H9 (cell line): ENCODE measurements around the gene MATK. TPM values are rescaled to one million over a fixed set of nuclear protein-coding genes. Genes with fewer than 3 reads are reported as not detected.

ENCODE experiments used
- DNase-seq: peaks from one replicate; pipeline ENCODE4 v3.0.0-alpha.2; 2017
- H2AFZ ChIP-seq: one replicate; pipeline ENCODE4 v1.6.1; 2013; ENCODE audit warnings: mild to moderate bottlenecking, low read length, control low read depth, moderate library complexity
- H2AK5ac ChIP-seq: 2 replicates; pipeline ENCODE4 v1.6.1; 2013; ENCODE audit warnings: low read length, control low read depth, mixed read lengths; ENCODE audit not compliant: insufficient read length
- H2BK120ac ChIP-seq: one replicate; pipeline ENCODE4 v1.6.1; 2013; ENCODE audit warnings: low read depth, mild to moderate bottlenecking, low read length, control low read depth, inconsistent platforms; ENCODE audit not compliant: poor library complexity, severe bottlenecking
- H2BK12ac ChIP-seq: 2 replicates; pipeline ENCODE4 v1.6.1; 2013; ENCODE audit warnings: low read length, control low read depth, mixed read lengths, low read depth; ENCODE audit not compliant: insufficient read length
- H2BK15ac ChIP-seq: 2 replicates; pipeline ENCODE4 v1.6.1; 2013; ENCODE audit warnings: low read depth, low read length, control low read depth
- H2BK20ac ChIP-seq: one replicate; pipeline ENCODE4 v1.6.1; 2013; ENCODE audit warnings: low read depth, mild to moderate bottlenecking, low read length, control low read depth, inconsistent platforms; ENCODE audit not compliant: poor library complexity, severe bottlenecking
- H2BK5ac ChIP-seq: 2 replicates; pipeline ENCODE4 v1.6.1; 2013; ENCODE audit warnings: low read length, control low read depth, mixed read lengths; ENCODE audit not compliant: insufficient read length
- H3K14ac ChIP-seq: 2 replicates; pipeline ENCODE4 v1.6.1; 2013; ENCODE audit warnings: low read length, control low read depth; ENCODE audit not compliant: insufficient read depth
- H3K18ac ChIP-seq: 2 replicates; pipeline ENCODE4 v1.6.1; 2013; ENCODE audit warnings: low read depth, mild to moderate bottlenecking, mixed read lengths, low read length, control low read depth; ENCODE audit not compliant: insufficient read length
- H3K23ac ChIP-seq: 2 replicates; pipeline ENCODE4 v1.6.1; 2013; ENCODE audit warnings: low read length, control low read depth, mixed read lengths, low read depth; ENCODE audit not compliant: insufficient read length
- H3K23me2 ChIP-seq: 2 replicates; pipeline ENCODE4 v1.6.1; 2013; ENCODE audit warnings: low read depth, mild to moderate bottlenecking, mixed read lengths, low read length, control low read depth; ENCODE audit not compliant: insufficient read length, poor library complexity, severe bottlenecking
- H3K27ac ChIP-seq: 2 replicates; pipeline ENCODE4 v1.5.1; 2013; ENCODE audit warnings: low read length, control low read depth, mixed read lengths, low read depth; ENCODE audit not compliant: insufficient read length
- H3K27me3 ChIP-seq: 2 replicates; pipeline ENCODE4 v1.6.1; 2013; ENCODE audit warnings: low read length, control low read depth, inconsistent platforms; ENCODE audit not compliant: insufficient read depth
- H3K4ac ChIP-seq: 2 replicates; pipeline ENCODE4 v1.6.1; 2013; ENCODE audit warnings: low read depth, mild to moderate bottlenecking, control low read depth, inconsistent platforms, low read length, moderate library complexity
- H3K4me1 ChIP-seq: 2 replicates; pipeline ENCODE4 v1.6.1; 2013; ENCODE audit warnings: low read length, control low read depth, inconsistent platforms; ENCODE audit not compliant: insufficient read depth
- H3K4me2 ChIP-seq: 2 replicates; pipeline ENCODE4 v1.6.1; 2013; ENCODE audit warnings: low read length, control low read depth, mixed read lengths; ENCODE audit not compliant: insufficient read length, insufficient read depth
- H3K56ac ChIP-seq: 2 replicates; pipeline ENCODE4 v1.6.1; 2013; ENCODE audit warnings: low read depth, mild to moderate bottlenecking, mixed read lengths, low read length, control low read depth; ENCODE audit not compliant: insufficient read length
- H3K79me1 ChIP-seq: 2 replicates; pipeline ENCODE4 v1.6.1; 2013; ENCODE audit warnings: low read depth, mild to moderate bottlenecking, moderate library complexity, low read length, control low read depth, inconsistent platforms; ENCODE audit not compliant: insufficient read depth, poor library complexity, severe bottlenecking
- H3K79me2 ChIP-seq: 2 replicates; pipeline ENCODE4 v1.6.1; 2013; ENCODE audit warnings: low read length, control low read depth, inconsistent platforms; ENCODE audit not compliant: insufficient read depth
- H3K9ac ChIP-seq: 2 replicates; pipeline ENCODE4 v1.6.1; 2013; ENCODE audit warnings: low read length, control low read depth, mixed read lengths; ENCODE audit not compliant: insufficient read length; ENCODE audit errors: extremely low read depth
- H3K9me3 ChIP-seq: one replicate; pipeline ENCODE4 v1.6.1; 2013; ENCODE audit warnings: low read depth, low read length, inconsistent platforms; ENCODE audit not compliant: control insufficient read depth
- H3T11ph ChIP-seq: one replicate; pipeline ENCODE4 v1.6.1; 2013; ENCODE audit warnings: mild to moderate bottlenecking, low read length, control low read depth, inconsistent platforms
- H4K20me1 ChIP-seq: one replicate; pipeline ENCODE4 v1.6.1; 2013; ENCODE audit not compliant: control insufficient read depth, insufficient read length, insufficient read depth
- H4K5ac ChIP-seq: 2 replicates; pipeline ENCODE4 v1.6.1; 2013; ENCODE audit warnings: low read depth, mild to moderate bottlenecking, mixed read lengths, low read length, control low read depth; ENCODE audit not compliant: insufficient read length
- H4K8ac ChIP-seq: replicated peaks from 2 replicates; pipeline ENCODE4 v1.6.1; 2013; ENCODE audit warnings: low read length, control low read depth, mixed read lengths, low read depth; ENCODE audit not compliant: insufficient read length
- H4K91ac ChIP-seq: 2 replicates; pipeline ENCODE4 v1.6.1; 2013; ENCODE audit warnings: low read depth, mild to moderate bottlenecking, moderate library complexity, mixed read lengths, low read length, control low read depth; ENCODE audit not compliant: insufficient read length
- H3K27ac Mint-ChIP-seq, 3 experiments: 2 replicates in 2 of 3; 3 replicates in 1 of 3; pipeline ENCODE4 v1.8.0; 2020 to 2021; ENCODE audit warnings: mixed read lengths in 3 of 3, mild to moderate bottlenecking in 1 of 3, moderate library complexity in 1 of 3
- H3K27me3 Mint-ChIP-seq: 2 replicates; pipeline ENCODE4 v1.8.0; 2021; ENCODE audit warnings: low read depth, mild to moderate bottlenecking, moderate library complexity, mixed read lengths
- H3K36me3 Mint-ChIP-seq, 3 experiments: 2 replicates in 2 of 3; 3 replicates in 1 of 3; pipeline ENCODE4 v1.8.0; 2020 to 2021; ENCODE audit warnings: low read depth in 3 of 3, mixed read lengths in 3 of 3; ENCODE audit not compliant: insufficient read depth in 1 of 3
- H3K4me1 Mint-ChIP-seq, 2 experiments: 2 replicates each; pipeline ENCODE4 v1.8.0; 2020; ENCODE audit warnings: mixed read lengths in 2 of 2
- H3K4me3 Mint-ChIP-seq, 2 experiments: 2 replicates in 1 of 2; 3 replicates in 1 of 2; pipeline ENCODE4 v1.8.0; 2020 to 2021; ENCODE audit warnings: mild to moderate bottlenecking in 2 of 2, mixed read lengths in 2 of 2, moderate library complexity in 1 of 2
- H3K9me3 Mint-ChIP-seq, 2 experiments: 2 replicates in 1 of 2; 3 replicates in 1 of 2; pipeline ENCODE4 v1.8.0; 2020; ENCODE audit warnings: mild to moderate bottlenecking in 2 of 2, mixed read lengths in 2 of 2, moderate library complexity in 1 of 2
- WGBS: extraction: QIAGEN DNeasy Blood & Tissue Kit; methylation state at CpG from one replicate; pipeline ENCODE4 v1.1.7; 2013; ENCODE audit warnings: missing lambda C conversion rate, low lambda C conversion rate, mixed read lengths; ENCODE audit not compliant: insufficient read length; ENCODE audit errors: extremely low coverage; 5-methylcytosine and 5-hydroxymethylcytosine counted together
- total RNA-seq: library from RNA; stranded (reverse); gene quantifications from 2 replicates; pipeline ENCODE4 v1.2.1, GENCODE V29; 2021
- TF ChIP-seq, protein P1 (sequence below): fragments of 200-600 bp; sonication (generic); conservative IDR thresholded peaks from 3 replicates; pipeline ENCODE4 v1.8.0; 2021; ENCODE audit warnings: antibody characterized with exemption, mild to moderate bottlenecking

The MATK gene
- total RNA-seq, 1 experiment from 2014 or later, result 13.5 TPM

DNA sequence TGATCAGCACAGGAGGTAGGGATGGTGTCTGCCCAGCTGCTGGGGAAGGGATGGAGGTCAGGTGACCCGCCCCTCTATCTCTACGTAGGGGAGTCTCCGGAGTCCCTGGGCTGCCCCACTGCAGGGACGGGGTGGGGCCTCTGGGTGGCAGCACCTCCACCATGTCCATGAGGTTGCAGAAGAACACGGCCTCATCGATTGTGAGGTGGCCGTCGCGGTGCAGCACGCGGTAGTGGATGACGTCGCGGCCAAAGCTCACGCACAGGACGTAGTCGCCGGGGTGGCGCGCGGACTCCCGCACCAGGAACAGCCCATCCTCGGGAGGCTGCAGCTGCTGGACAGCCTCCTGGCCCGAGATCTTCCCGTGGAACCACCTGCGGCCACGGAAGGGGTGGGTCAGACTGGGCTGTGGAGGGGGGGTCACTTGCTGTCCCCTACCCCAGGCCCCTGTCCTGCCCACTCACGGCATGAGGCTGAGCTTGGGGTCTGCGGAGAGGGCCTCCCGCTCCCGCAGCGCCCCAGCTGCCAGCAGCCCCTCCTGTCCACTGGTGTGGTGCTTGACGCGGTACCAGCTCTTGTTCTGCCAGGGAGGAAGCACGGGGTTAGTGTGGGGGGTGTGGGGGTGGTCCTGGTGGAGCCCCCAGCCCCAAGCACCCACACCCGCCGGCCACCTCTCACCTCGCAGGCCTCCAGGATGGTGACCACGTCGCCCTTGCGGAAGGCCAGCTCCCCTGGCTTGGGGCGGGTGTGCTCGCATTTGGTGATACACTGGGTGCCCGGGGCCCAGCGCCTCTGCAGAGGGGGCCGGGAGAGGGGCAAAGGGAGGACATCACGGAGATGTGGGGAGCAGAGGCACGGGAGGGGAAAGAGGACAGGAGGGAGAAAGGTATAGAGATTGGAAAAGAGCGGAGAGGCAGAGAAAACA lies 2.3 kb downstream of the MATK start:
- H3K4me1 ChIP-seq, result no peaks in the 10 kb centered on the region
- no peak overlapping the region for H2BK15ac ChIP-seq
- H3K9me3 ChIP-seq, result peaks cover 19% of the 10 kb centered on the region
- H2BK5ac ChIP-seq, result no peak overlapping the region
- Mint-ChIP-seq H3K4me3 (peak overlapping the region; percentile 64 to 83; a peak in 4 of 5 replicates), H3K36me3 (peaks cover 21 to 24% (median 21%) of the 10 kb centered on the region in 3 experiments), H3K4me1 (peaks cover 2 to 5% of the 10 kb centered on the region in 2 experiments; a peak in 2 of 4 replicates), H3K9me3 (peaks cover 21 to 23% of the 10 kb centered on the region in 2 experiments), H3K27ac (no peak overlapping the region; a peak in 1 of 7 replicates), H3K27me3 (peaks cover 56% of the 10 kb centered on the region)
- H2BK20ac ChIP-seq, result no peak overlapping the region
- no peak overlapping the region for H2AFZ ChIP-seq
- H4K91ac ChIP-seq, result no peak overlapping the region
- no peak overlapping the region for H4K5ac ChIP-seq
- H3K9ac ChIP-seq, result no peak overlapping the region
- H4K20me1 ChIP-seq, result no peaks in the 10 kb centered on the region
- no peak overlapping the region for H3T11ph ChIP-seq
- no peak overlapping the region for H4K8ac ChIP-seq
- no peak overlapping the region for H3K23ac ChIP-seq
- no peak overlapping the region for H2AK5ac ChIP-seq
- H3K4me2 ChIP-seq, result no peak overlapping the region
- H3K79me1 ChIP-seq, result no peaks in the 10 kb centered on the region
- no peak overlapping the region for H3K27ac ChIP-seq
- no peak overlapping the region for H2BK12ac ChIP-seq
- no peaks in the 10 kb centered on the region for H3K23me2 ChIP-seq
- no peaks in the 10 kb centered on the region for H3K79me2 ChIP-seq
- DNase-seq, result peak; percentile 87
- no peak overlapping the region for H3K4ac ChIP-seq
- TF ChIP-seq, protein P1, sequence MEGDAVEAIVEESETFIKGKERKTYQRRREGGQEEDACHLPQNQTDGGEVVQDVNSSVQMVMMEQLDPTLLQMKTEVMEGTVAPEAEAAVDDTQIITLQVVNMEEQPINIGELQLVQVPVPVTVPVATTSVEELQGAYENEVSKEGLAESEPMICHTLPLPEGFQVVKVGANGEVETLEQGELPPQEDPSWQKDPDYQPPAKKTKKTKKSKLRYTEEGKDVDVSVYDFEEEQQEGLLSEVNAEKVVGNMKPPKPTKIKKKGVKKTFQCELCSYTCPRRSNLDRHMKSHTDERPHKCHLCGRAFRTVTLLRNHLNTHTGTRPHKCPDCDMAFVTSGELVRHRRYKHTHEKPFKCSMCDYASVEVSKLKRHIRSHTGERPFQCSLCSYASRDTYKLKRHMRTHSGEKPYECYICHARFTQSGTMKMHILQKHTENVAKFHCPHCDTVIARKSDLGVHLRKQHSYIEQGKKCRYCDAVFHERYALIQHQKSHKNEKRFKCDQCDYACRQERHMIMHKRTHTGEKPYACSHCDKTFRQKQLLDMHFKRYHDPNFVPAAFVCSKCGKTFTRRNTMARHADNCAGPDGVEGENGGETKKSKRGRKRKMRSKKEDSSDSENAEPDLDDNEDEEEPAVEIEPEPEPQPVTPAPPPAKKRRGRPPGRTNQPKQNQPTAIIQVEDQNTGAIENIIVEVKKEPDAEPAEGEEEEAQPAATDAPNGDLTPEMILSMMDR, result peak; percentile 77
- no peak overlapping the region; the same call in 1 of the 2 replicates for H3K14ac ChIP-seq
- peaks cover 2% of the 10 kb centered on the region; the same call in 1 of the 2 replicates for H3K27me3 ChIP-seq
- no CpG with 5 or more reads among the region's 49 CpGs for WGBS
- H3K18ac ChIP-seq, result no peak overlapping the region
- H2BK120ac ChIP-seq, result no peak overlapping the region
- H3K56ac ChIP-seq, result no peak overlapping the region
